SK-N-SH (cell line): ENCODE data around the gene ZBTB34.

Experiments
- CHD2 ChIP-seq: fragments of 150-350 bp; IDR thresholded peaks from 2 replicates; pipeline ENCODE4 v1.6.1; 2018; ENCODE audit warnings: low read length; ENCODE audit not compliant: partially characterized antibody
- EP300 ChIP-seq, 2 experiments: IDR thresholded peaks; 2 replicates each; pipeline versions ENCODE4 v1.4.0 to v1.6.1; 2012; ENCODE audit warnings: borderline replicate concordance in 1 of 2, low read depth in 1 of 2, low read length in 1 of 2
- EZH2phosphoT487 ChIP-seq: fragments of 200-600 bp; sonication (generic); IDR thresholded peaks from 2 replicates; pipeline ENCODE4 v1.6.1; 2017; ENCODE audit warnings: low read depth, mixed run types, mild to moderate bottlenecking, antibody characterized with exemption, moderate library complexity, borderline replicate concordance
- NRF1 ChIP-seq: IDR thresholded peaks from 2 replicates; pipeline ENCODE4 v1.6.1; 2012; ENCODE audit warnings: low read depth, mild to moderate bottlenecking, low read length
- POLR2AphosphoS5 ChIP-seq: IDR thresholded peaks from 2 replicates; pipeline ENCODE4 v1.6.1; 2012; ENCODE audit warnings: low read depth, low read length
- TF ChIP-seq, protein P1 (sequence below): fragments of 200-600 bp; sonication (generic); IDR thresholded peaks from 2 replicates; pipeline ENCODE4 v1.6.1; 2017; ENCODE audit warnings: antibody characterized with exemption, mild to moderate bottlenecking, moderate library complexity
- TF ChIP-seq, protein P2 (sequence below): IDR thresholded peaks from 2 replicates; pipeline ENCODE4 v1.4.0; 2012; ENCODE audit warnings: low read depth

DNA sequence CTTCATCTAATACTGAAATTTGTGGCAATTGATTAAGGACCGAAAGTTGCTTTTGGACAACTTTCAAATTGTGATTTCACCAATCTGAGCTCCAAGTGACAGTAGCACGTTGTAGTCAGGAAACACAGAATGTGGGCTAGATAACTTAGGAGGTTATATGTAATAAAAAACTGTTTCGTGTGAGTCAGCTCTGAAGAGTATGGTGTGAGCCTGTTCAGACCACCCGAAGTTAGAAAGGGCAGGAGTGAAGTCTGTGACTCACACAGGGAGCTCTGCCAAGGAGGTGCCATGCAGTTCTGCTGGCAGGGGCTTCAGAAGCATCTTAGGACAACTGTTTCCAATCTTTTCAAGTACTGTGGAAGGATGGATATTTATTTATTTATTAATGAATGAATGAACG is 16.4 kb upstream of the ZBTB34 start:
- TF ChIP-seq EP300 (IDR thresholded peaks at IDR 0.05; ENCODE audit: borderline replicate concordance in 1 of 2, low read depth in 1 of 2, low read length in 1 of 2) (peak in 1 of 2 experiments; percentile 74; a peak in 1 of 4 replicates), POLR2AphosphoS5 (peak; percentile 48; the same call in 1 of the 2 replicates), NRF1 (no peak), CHD2 (no peak), EZH2phosphoT487 (no peak)
- TF ChIP-seq, protein P1, sequence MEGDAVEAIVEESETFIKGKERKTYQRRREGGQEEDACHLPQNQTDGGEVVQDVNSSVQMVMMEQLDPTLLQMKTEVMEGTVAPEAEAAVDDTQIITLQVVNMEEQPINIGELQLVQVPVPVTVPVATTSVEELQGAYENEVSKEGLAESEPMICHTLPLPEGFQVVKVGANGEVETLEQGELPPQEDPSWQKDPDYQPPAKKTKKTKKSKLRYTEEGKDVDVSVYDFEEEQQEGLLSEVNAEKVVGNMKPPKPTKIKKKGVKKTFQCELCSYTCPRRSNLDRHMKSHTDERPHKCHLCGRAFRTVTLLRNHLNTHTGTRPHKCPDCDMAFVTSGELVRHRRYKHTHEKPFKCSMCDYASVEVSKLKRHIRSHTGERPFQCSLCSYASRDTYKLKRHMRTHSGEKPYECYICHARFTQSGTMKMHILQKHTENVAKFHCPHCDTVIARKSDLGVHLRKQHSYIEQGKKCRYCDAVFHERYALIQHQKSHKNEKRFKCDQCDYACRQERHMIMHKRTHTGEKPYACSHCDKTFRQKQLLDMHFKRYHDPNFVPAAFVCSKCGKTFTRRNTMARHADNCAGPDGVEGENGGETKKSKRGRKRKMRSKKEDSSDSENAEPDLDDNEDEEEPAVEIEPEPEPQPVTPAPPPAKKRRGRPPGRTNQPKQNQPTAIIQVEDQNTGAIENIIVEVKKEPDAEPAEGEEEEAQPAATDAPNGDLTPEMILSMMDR: no peak
- TF ChIP-seq, protein P2, sequence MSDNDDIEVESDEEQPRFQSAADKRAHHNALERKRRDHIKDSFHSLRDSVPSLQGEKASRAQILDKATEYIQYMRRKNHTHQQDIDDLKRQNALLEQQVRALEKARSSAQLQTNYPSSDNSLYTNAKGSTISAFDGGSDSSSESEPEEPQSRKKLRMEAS: peak; percentile 65
